Thyroid gland (tissue), 4 donors: ENCODE results near the gene TRAPPC2L. TPM values are rescaled to one million over a fixed set of nuclear protein-coding genes. Genes with fewer than 3 reads are reported as not detected.
A peak's percentile ranks its signal among the peaks of the same experiment; 100 is the strongest.

ENCODE experiments used
- DNase-seq, 2 donors: peaks; one replicate each; pipeline ENCODE4 v3.0.0-alpha.2; 2019
- H3K27ac ChIP-seq, 3 donors: fragments of 200-600 bp; sonication (generic); 1 replicate in 2 of 3; 2 replicates in 1 of 3; pipeline ENCODE4 v1.5.1; 2016 to 2019; ENCODE audit warnings: mild to moderate bottlenecking in 1 of 3, moderate library complexity in 1 of 3
- H3K27me3 ChIP-seq: fragments of 200-600 bp; sonication (generic); one replicate; pipeline ENCODE4 v1.5.1; 2019
- H3K36me3 ChIP-seq, 2 donors: fragments of 200-600 bp; sonication (generic); one replicate each; pipeline ENCODE4 v1.5.1; 2016 to 2019
- H3K4me1 ChIP-seq, 2 donors: fragments of 200-600 bp; sonication (generic); one replicate each; pipeline ENCODE4 v1.5.1; 2017 to 2019
- H3K4me3 ChIP-seq, 3 donors: fragments of 200-600 bp; sonication (generic); replicated peaks in 1 of 3; 1 replicate in 2 of 3; 2 replicates in 1 of 3; pipeline ENCODE4 v1.5.1; 2016; ENCODE audit warnings: mild to moderate bottlenecking in 1 of 3
- H3K9me3 ChIP-seq: fragments of 200-600 bp; sonication (generic); one replicate; pipeline ENCODE4 v1.5.1; 2017
- CTCF ChIP-seq, 6 experiments: fragments of 200-600 bp in 3 of 6; fragments of 450-650 bp in 3 of 6; sonication (generic) in 3 of 6; IDR thresholded peaks; one replicate each; pipeline ENCODE4 v1.5.1; 2016 to 2019; ENCODE audit warnings: antibody characterized with exemption in 6 of 6, mild to moderate bottlenecking in 2 of 6, inconsistent platforms in 1 of 6, moderate library complexity in 1 of 6
- POLR2A ChIP-seq, 2 donors: fragments of 450-650 bp; IDR thresholded peaks; one replicate each; pipeline ENCODE4 v1.6.1; 2017; ENCODE audit warnings: antibody characterized with exemption in 2 of 2, mild to moderate bottlenecking in 2 of 2, moderate library complexity in 1 of 2
- WGBS, 2 donors: methylation state at CpG; one replicate each; pipeline ENCODE4 v1.1.5; 2017; 5-methylcytosine and 5-hydroxymethylcytosine counted together
- intact Hi-C: fragments of 100-400 bp; cut with DNase I; formaldehyde crosslinking; loops from one replicate; pipeline ENCODE4 v1.15.1; 2023
- total RNA-seq, 4 donors: library from RNA; depleted of rRNA; stranded (reverse); fragments of >200 nt; gene quantifications; one replicate each; pipeline ENCODE4 v1.2.3, GENCODE V29; 2016

TRAPPC2L gene
- total RNA-seq, 4 donors from 2014 or later, result 18.9 to 50.4 (median 43.8) TPM

GRCh38 chr16:88812513-88813268 lies 44.2 kb upstream of the TRAPPC2L start:
- intact Hi-C loops, result loop anchor here (5.0 to 10.0 kb wide), 3 partner anchors 45 to 402 kb away; partner anchors contain the start of genes ACSF3, GALNS, TRAPPC2L and ZNF778
- peaks cover 0 to 11% of the 10 kb centered on the region in 2 donors for H3K36me3 ChIP-seq
- 59 to 62% methylated on average over 26 to 34 of the region's 37 CpGs for WGBS, 2 donors

DNA sequence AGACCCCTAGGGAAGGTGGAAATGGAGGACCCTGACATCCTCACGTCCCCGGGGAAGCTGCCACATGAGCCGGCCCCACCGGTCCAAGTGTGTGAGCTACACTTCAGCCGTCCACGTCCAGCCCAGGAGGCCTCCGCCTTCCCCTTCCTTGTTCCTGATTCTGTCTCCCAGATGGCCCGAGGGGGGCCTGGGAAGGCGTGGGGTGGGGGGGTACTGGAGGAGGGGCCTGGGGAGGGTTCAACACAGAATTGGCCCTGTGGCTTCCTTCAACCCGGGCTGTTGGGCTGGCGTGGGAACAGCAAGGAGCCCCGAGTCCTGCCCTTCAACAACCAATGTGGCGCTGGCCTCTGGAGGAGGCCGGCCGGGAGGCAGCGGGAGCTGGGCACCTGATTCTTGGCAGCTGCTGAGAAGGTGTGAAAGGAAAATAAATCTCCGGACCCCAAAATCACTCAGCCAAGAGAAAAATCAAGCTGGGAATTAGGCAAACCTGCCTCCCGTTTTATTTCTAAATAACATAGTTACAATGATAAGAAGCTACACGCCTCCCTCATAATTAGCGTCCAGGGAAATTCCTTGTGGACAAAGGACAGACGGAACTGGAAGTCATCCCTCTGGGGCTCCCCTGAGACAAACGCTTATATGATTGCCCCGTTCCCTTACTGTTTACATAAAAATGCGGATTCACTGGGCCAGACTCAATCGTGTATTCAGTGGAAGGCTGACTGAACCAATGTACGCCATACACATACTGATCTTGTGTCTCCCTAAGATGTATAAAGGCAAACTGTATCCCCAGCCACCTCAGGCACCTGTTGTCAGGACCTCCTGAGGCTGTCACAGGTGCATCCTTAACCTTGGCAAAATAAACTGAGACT lies 43.4 kb upstream of the TRAPPC2L start:
- H3K9me3 ChIP-seq, result no peaks in the 10 kb centered on the region
- intact Hi-C loops, result loop anchor here (5.0 to 10.0 kb wide), 3 partner anchors 44 to 401 kb away; partner anchors contain the start of genes ACSF3, GALNS, TRAPPC2L and ZNF778
- H3K4me1 ChIP-seq, result peaks cover 19 to 29% of the 10 kb centered on the region in 2 donors
- TF ChIP-seq CTCF (IDR thresholded peaks at IDR 0.05), result no peak
- no peak for TF ChIP-seq POLR2A (IDR thresholded peaks at IDR 0.05)
- 63 to 78% methylated on average over 17 to 20 of the region's 26 CpGs for WGBS, 2 donors
- H3K27ac ChIP-seq, result no peak overlapping the region
- H3K36me3 ChIP-seq, result peaks cover 0 to 11% of the 10 kb centered on the region in 2 donors
- no peak overlapping the region for H3K4me3 ChIP-seq
- no peak for DNase-seq
- H3K27me3 ChIP-seq, result no peaks in the 10 kb centered on the region

More at GRCh38 chr16:88812513-88813268, 44.2 kb upstream of the TRAPPC2L start:
- no peaks in the 10 kb centered on the region for H3K9me3 ChIP-seq
- peak overlapping the region in 1 of 3 donors; percentile 65 for H3K4me3 ChIP-seq
- peaks cover 19 to 29% of the 10 kb centered on the region in 2 donors for H3K4me1 ChIP-seq
- TF ChIP-seq POLR2A (IDR thresholded peaks at IDR 0.05) (no peak), CTCF (IDR thresholded peaks at IDR 0.05) (peak in 1 of 6 experiments; percentile 0)
- peak; percentile 45 to 54 for DNase-seq
- H3K27ac ChIP-seq, result peak overlapping the region; percentile 75 to 94 (median 83)
- H3K27me3 ChIP-seq, result no peaks in the 10 kb centered on the region

- Histone ChIP-seq H3K36me3 (peaks cover 0 to 7% of the 10 kb centered on the region in 2 donors), H3K4me3 (no peak overlapping the region), H3K27ac (no peak overlapping the region), H3K27me3 (no peaks in the 10 kb centered on the region), H3K9me3 (no peaks in the 10 kb centered on the region), H3K4me1 (peaks cover 19 to 29% of the 10 kb centered on the region in 2 donors)
- no peak for TF ChIP-seq POLR2A (IDR thresholded peaks at IDR 0.05)
- TF ChIP-seq CTCF (IDR thresholded peaks at IDR 0.05), result no peak
- 82 to 86% methylated on average over 13 of the region's 13 CpGs for WGBS, 2 donors
- no peak for DNase-seq
- intact Hi-C loops, result loop anchor here (5.0 to 10.0 kb wide), 3 partner anchors 43 to 401 kb away; partner anchors contain the start of genes ACSF3, GALNS, TRAPPC2L and ZNF778
Measured at GRCh38 chr16:88814144-88814502, 42.8 kb upstream of the TRAPPC2L start.

- no peak for TF ChIP-seq POLR2A (IDR thresholded peaks at IDR 0.05)
- TF ChIP-seq CTCF (IDR thresholded peaks at IDR 0.05), result no peak
- Histone ChIP-seq H3K4me3 (no peak overlapping the region), H3K36me3 (no peaks in the 10 kb centered on the region), H3K9me3 (no peaks in the 10 kb centered on the region), H3K27ac (no peak overlapping the region), H3K27me3 (no peaks in the 10 kb centered on the region), H3K4me1 (peaks cover 16 to 20% of the 10 kb centered on the region in 2 donors)
- WGBS, 2 donors, result 17 to 90% methylated on average over 1 to 6 of the region's 10 CpGs
- intact Hi-C loops, result loop anchor here (10.0 kb wide), 2 partner anchors 280 to 400 kb away; partner anchors contain the start of genes ACSF3 and ZNF778
- no peak for DNase-seq
Measured at GRCh38 chr16:88815227-88815626, 41.7 kb upstream of the TRAPPC2L start.
